Activated naive CD8-positive, alpha-beta T cell treated with anti-CD3 and anti-CD28 coated beads, Interleukin-2, amount 10 ng/mL, durations not matched to agents 7 days and 5 days (primary cell): ENCODE results near the gene ATP8B3. TPM values are rescaled to one million over a fixed set of nuclear protein-coding genes. Genes with fewer than 3 reads are reported as not detected.

Experiments
- ATAC-seq: fragments of 150-1000 bp; cut with Tn5 transposase; one replicate; pipeline ENCODE4 v1.10.0; 2021; ENCODE audit warnings: low read depth, moderate library complexity
- POLR2A ChIA-PET: fragments of 350-600 bp; sonication (Branson Sonifier 250); formaldehyde crosslinking; loops from one replicate; lab custom pipeline; 2021; ENCODE audit warnings: antibody characterized with exemption; lab: Charles Lee
- DNase-seq: peaks from one replicate; pipeline ENCODE4 v3.0.0; 2021
- H3K27ac Mint-ChIP-seq: one replicate; pipeline ENCODE4 v1.8.0; 2022; ENCODE audit warnings: mild to moderate bottlenecking, mixed read lengths
- H3K27me3 Mint-ChIP-seq: one replicate; pipeline ENCODE4 v1.8.0; 2022; ENCODE audit warnings: mild to moderate bottlenecking, moderate library complexity, mixed read lengths
- H3K36me3 Mint-ChIP-seq: one replicate; pipeline ENCODE4 v1.8.0; 2021; ENCODE audit warnings: mild to moderate bottlenecking, mixed read lengths
- H3K4me1 Mint-ChIP-seq: one replicate; pipeline ENCODE4 v1.8.0; 2021; ENCODE audit warnings: mixed read lengths
- H3K4me3 Mint-ChIP-seq: one replicate; pipeline ENCODE4 v1.8.0; 2022; ENCODE audit warnings: mild to moderate bottlenecking, moderate library complexity, mixed read lengths
- H3K9me3 Mint-ChIP-seq: one replicate; pipeline ENCODE4 v1.8.0; 2021; ENCODE audit warnings: mixed read lengths
- total RNA-seq, 2 experiments: library from RNA; stranded (reverse); gene quantifications; one replicate each; pipeline ENCODE4 v1.2.3, GENCODE V29; 2021

The ATP8B3 gene
- total RNA-seq, 2 experiments from 2014 or later: 17.0 to 18.6 TPM

DNA sequence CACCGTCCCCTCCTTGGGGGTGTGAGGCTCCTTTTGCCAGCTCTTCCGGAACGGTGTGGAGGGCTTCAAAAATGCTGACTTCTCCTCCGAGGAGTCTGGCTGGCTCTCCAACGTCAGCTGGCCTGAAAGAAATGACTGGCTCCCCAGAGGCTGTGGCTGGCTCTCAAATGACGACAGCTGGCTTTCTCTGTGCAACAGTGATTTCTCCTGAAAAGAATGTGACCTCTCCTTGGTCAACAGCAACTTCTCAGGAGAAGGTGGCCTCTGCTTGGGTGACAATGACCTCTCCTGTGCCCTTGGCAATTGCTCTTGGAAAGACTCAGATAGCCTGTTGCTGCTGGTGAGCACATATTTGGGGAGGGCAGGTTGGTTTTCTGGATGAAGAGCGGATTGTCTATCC is 29.6 kb downstream of the ATP8B3 start:
- POLR2A ChIA-PET: no interaction called here
- H3K4me3 Mint-ChIP-seq: no peak overlapping the region
- no peaks in the 10 kb centered on the region for H3K4me1 Mint-ChIP-seq
- H3K27ac Mint-ChIP-seq: no peak overlapping the region
- DNase-seq: no peak
- peaks cover 39% of the 10 kb centered on the region for H3K27me3 Mint-ChIP-seq
- no peak for ATAC-seq
- H3K9me3 Mint-ChIP-seq: no peaks in the 10 kb centered on the region
- H3K36me3 Mint-ChIP-seq: no peaks in the 10 kb centered on the region

DNA sequence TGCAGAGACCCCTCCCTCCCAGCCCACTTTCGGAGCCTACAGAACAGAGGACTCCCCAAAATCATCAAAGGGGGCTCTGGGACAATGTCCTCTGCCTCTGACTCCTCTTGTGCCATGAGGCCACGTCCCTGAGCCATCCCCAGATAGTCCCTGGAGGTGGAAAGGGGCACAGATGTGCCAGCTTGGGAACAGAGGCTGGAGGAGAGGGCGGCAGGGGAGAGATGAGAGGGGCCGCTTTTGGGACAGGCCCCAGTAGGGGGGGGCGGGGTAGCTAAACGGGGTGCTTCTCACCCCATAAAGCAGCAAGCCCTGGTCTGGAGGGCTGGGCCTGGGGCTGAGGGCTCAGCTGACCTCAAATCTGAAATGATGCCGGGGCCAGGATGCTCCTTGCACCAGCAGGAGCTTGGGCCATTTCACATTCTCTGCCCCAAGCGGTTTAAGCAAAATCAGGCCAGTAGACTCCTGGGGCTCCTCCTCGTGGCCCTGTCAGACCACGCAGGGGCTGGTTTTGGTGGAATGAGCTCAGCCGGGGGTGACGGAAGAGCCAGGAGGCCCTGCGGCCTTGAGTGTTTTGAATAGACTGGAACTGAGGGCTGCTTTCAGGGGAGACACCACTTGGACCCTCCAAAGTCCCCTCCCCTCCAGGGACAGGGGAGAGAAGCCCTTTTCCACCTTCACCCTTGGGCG is 31.7 kb downstream of the ATP8B3 start:
- Mint-ChIP-seq H3K4me3 (no peak overlapping the region), H3K9me3 (peaks cover 3% of the 10 kb centered on the region), H3K27me3 (peaks cover 51% of the 10 kb centered on the region), H3K27ac (no peak overlapping the region), H3K36me3 (no peaks in the 10 kb centered on the region), H3K4me1 (peaks cover 3% of the 10 kb centered on the region)
- POLR2A ChIA-PET: no interaction called here
- DNase-seq (no peak), ATAC-seq (no peak)

DNA sequence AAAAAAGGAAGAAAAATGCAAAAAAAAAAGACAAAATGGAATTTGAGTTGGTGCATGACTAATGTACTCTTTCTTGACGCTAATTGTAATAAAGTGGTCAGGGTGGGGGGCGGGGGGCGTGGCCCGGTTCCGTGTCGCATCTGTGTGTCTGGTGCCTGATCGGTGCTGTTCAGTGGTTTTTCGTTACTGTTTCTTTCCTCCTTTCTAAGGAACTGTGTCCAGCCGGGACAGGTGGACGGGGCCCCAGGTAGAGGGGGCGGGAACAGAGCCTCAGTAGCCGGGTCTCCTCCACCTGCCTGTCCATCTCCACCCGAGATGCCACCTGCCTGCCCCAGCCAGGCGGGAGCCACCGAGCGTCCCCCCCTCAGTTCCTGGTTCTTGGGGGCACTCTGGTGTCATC is 32.5 kb downstream of the ATP8B3 start:
- peaks cover 3% of the 10 kb centered on the region for H3K9me3 Mint-ChIP-seq

DNA sequence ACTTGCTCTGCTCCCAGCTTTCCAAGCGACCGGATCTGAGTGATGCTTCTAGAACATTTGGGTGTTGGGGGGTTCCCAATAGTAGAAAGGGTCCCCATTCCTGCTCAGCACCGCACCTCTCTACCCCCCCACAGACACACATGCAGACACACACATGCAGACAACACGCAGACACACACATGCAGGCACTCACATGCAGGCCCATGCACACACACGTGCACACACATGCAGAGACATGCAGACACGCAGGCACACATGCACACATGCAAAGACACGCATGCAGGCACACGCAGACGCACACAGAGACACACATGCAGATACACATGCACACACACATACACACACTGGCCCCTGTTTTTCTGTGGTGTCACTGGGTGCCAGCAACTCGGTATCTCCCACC is 34.9 kb downstream of the ATP8B3 start:
- POLR2A ChIA-PET: no interaction called here
- no peak overlapping the region for H3K4me3 Mint-ChIP-seq
- H3K36me3 Mint-ChIP-seq: no peaks in the 10 kb centered on the region
- H3K27ac Mint-ChIP-seq: no peak overlapping the region
- H3K4me1 Mint-ChIP-seq: peaks cover 3% of the 10 kb centered on the region
- H3K9me3 Mint-ChIP-seq: peaks cover 3% of the 10 kb centered on the region
- peaks cover 69% of the 10 kb centered on the region for H3K27me3 Mint-ChIP-seq
- DNase-seq (no peak), ATAC-seq (no peak)

More for the DNA sequence above, 32.5 kb downstream of the ATP8B3 start:
- Mint-ChIP-seq H3K4me3 (no peak overlapping the region), H3K36me3 (no peaks in the 10 kb centered on the region), H3K27ac (no peak overlapping the region), H3K4me1 (peaks cover 3% of the 10 kb centered on the region), H3K27me3 (peaks cover 54% of the 10 kb centered on the region)
- ATAC-seq: no peak
- no peak for DNase-seq
- POLR2A ChIA-PET: no interaction called here

DNA sequence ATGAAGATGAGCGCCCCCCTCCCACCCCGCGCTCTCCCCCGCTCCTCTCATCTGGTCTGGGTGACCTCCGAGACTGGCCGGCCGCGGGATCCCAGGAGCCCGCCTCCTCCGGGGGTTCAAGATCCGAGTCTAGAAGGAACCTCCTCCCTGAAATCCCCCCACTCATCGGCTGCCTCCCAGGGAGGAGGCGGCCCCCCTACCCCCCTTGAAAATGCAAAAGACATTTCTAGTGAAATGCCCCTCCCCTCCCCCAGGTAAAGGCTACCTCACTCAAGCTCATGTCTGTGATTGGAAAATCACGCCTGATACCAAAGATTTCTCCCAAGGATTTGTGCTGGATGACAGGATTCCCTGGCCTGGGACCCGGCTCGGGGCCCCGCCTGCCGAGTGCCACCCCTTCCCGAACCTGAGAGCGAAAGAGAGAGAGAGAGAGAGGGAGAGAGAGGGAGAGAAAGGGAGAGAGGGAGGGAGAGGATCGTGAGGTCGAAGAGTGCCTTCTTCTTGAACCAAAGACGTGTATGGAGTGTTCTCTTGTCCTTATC is 35.4 kb downstream of the ATP8B3 start:
- Mint-ChIP-seq H3K27ac (no peak overlapping the region), H3K4me3 (no peak overlapping the region), H3K36me3 (no peaks in the 10 kb centered on the region), H3K9me3 (peaks cover 3% of the 10 kb centered on the region), H3K4me1 (peaks cover 3% of the 10 kb centered on the region), H3K27me3 (peaks cover 69% of the 10 kb centered on the region)
- POLR2A ChIA-PET: no interaction called here
- no peak for ATAC-seq
- no peak for DNase-seq

DNA sequence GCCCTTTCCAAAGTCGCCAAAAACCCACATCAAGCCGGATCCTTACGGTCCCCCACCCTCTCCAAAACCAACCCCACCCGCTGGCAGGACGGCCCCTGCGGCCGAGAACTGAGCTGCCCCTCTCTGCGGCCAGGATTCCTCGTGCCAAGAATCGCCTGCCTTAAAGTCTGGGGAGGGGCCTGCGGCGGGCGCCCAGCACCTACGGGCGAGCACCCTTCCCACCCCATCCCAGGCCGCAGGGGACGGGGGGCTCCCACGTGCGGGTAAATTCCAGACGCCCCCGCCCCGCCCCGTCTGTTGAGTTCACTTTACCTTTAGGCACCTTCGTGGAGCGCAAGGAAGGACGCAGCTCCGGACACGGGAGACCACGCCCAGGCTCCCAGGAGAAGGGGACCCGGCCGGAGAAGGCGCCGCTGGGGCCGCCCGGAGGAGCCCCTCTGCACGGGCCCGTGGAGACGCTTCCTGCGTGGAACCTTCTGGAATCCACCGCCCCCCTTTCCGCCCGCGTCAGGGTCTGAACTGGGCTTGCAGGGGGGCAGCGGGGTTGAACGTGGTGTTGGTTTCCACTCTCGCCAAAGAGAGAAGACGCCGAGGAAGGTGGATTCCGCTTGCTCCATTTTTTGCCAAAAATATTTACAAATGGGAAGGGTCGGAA is 36.0 kb downstream of the ATP8B3 start:
- Mint-ChIP-seq H3K9me3 (peaks cover 3% of the 10 kb centered on the region), H3K36me3 (no peaks in the 10 kb centered on the region), H3K4me3 (no peak overlapping the region), H3K4me1 (peaks cover 3% of the 10 kb centered on the region), H3K27ac (no peak overlapping the region), H3K27me3 (peaks cover 69% of the 10 kb centered on the region)
- no peak for DNase-seq
- POLR2A ChIA-PET: no interaction called here
- no peak for ATAC-seq

DNA sequence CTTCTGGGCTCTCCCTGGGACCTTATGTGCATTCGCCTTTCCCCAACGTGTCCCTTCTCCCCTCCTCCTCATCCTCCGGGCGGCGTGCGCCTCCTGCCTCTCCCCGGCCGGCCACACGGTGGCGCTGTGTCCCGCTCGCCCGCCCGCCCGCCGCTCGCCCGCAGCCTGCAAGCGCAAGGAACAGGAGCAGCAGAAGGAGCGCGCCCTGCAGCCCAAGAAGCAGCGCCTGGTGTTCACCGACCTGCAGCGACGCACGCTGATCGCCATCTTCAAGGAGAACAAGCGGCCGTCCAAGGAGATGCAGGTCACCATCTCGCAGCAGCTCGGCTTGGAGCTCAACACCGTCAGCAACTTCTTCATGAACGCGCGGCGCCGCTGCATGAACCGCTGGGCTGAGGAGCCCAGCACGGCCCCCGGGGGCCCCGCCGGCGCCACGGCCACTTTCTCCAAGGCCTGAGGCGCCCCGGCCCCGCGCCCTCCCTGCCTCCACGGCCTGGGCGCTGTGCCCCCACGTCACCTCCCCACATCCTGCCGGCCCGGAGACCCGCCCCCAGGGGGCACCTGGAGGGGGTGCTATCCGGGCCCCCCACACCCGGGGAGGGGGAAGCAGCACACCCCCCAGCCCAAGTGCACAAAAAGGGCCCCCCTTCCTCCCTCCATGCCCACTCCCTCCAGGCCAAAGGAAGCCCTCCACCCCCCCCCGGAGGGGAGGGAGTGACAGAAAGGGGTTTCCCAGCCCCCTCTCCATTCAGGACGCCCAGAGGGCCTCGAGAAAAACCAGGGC is 36.9 kb downstream of the ATP8B3 start:
- POLR2A ChIA-PET: no interaction called here
- H3K4me1 Mint-ChIP-seq: peaks cover 3% of the 10 kb centered on the region
- H3K27me3 Mint-ChIP-seq: peaks cover 68% of the 10 kb centered on the region
- peaks cover 3% of the 10 kb centered on the region for H3K9me3 Mint-ChIP-seq
- no peak for DNase-seq
- ATAC-seq: no peak
- H3K27ac Mint-ChIP-seq: no peak overlapping the region
- no peak overlapping the region for H3K4me3 Mint-ChIP-seq
- H3K36me3 Mint-ChIP-seq: no peaks in the 10 kb centered on the region

DNA sequence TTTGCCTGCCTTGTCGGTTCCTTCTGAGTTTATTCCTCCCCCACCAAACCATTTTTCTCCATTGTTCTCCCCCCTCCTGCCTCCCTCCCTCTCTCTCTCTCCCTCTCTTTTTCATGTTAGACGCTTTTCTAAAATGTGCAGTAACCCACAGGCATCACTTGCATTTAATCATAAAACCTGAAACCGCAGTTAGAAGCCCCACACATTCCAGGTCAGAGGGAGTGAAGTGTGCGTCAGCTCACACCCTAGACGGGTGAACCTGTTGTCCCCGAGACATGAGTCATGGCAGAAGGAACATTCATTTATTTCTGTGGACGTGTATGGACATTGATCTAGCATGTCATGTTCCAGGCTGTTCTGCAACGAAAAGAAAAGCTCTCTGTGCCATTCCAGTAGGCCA is 38.9 kb downstream of the ATP8B3 start:
- POLR2A ChIA-PET: no interaction called here
- H3K27me3 Mint-ChIP-seq: peaks cover 68% of the 10 kb centered on the region
- H3K27ac Mint-ChIP-seq: no peak overlapping the region
- ATAC-seq: no peak
- no peak for DNase-seq
- peaks cover 3% of the 10 kb centered on the region for H3K9me3 Mint-ChIP-seq
- H3K36me3 Mint-ChIP-seq: no peaks in the 10 kb centered on the region
- no peak overlapping the region for H3K4me3 Mint-ChIP-seq
- peaks cover 3% of the 10 kb centered on the region for H3K4me1 Mint-ChIP-seq

DNA sequence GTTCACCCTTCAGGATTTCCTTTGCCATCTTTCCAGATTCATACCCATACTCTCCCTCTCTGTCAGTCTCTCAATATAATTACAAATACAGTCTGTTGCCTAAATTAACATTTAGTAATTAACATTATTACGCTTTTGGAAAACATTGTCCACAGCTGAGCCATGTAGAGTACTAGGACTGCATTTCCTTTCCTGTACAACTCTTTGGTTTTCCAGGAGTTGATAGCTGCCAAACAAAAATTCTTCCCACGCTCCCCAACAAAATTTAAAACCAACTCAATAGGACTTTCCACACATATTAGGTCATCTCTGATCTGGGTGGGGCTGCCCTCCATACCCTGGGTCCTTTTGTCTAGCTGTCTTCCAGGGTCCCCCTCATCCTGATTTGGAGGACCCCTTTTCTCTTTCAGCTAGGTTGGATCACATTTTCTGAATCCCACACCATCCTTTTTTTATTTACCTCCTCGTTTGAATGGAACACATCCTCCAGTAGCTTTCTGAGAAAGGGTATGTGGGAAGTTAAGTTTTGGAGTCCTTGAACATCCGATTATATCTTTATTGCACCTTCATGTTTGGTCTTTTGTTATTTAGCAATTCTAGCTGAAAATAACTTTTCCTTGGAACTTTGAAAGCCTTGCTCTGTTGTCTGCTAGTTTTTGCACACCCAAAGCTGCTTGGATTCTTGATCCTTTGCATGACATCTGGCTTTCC is 41.1 kb downstream of the ATP8B3 start:
- H3K9me3 Mint-ChIP-seq: no peaks in the 10 kb centered on the region
- DNase-seq: no peak
- H3K4me1 Mint-ChIP-seq: no peaks in the 10 kb centered on the region
- H3K27me3 Mint-ChIP-seq: peaks cover 59% of the 10 kb centered on the region
- no peak for ATAC-seq
- no peak overlapping the region for H3K4me3 Mint-ChIP-seq
- H3K27ac Mint-ChIP-seq: no peak overlapping the region
- no peaks in the 10 kb centered on the region for H3K36me3 Mint-ChIP-seq
- POLR2A ChIA-PET: no interaction called here

DNA sequence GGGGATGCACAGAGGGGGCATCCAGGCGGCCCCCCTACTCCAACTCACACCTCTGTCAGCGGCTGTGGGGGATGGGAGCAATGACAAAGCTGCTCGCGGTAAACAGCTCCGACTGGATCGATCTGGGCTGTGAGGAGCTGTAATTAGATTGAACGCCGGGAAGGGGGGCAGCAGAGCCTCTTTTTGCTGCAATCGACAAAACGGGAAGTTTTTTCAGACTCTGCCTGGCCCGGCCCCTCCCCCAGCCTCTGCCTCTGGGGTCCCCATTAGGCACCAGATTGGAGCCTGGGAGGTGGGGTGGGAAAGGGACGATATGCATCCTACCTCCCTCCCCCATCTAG is 42.5 kb downstream of the ATP8B3 start:
- Mint-ChIP-seq H3K9me3 (no peaks in the 10 kb centered on the region), H3K4me3 (no peak overlapping the region), H3K4me1 (no peaks in the 10 kb centered on the region), H3K36me3 (no peaks in the 10 kb centered on the region), H3K27ac (no peak overlapping the region), H3K27me3 (peaks cover 70% of the 10 kb centered on the region)
- ATAC-seq (no peak), DNase-seq (no peak)
- POLR2A ChIA-PET: no interaction called here

DNA sequence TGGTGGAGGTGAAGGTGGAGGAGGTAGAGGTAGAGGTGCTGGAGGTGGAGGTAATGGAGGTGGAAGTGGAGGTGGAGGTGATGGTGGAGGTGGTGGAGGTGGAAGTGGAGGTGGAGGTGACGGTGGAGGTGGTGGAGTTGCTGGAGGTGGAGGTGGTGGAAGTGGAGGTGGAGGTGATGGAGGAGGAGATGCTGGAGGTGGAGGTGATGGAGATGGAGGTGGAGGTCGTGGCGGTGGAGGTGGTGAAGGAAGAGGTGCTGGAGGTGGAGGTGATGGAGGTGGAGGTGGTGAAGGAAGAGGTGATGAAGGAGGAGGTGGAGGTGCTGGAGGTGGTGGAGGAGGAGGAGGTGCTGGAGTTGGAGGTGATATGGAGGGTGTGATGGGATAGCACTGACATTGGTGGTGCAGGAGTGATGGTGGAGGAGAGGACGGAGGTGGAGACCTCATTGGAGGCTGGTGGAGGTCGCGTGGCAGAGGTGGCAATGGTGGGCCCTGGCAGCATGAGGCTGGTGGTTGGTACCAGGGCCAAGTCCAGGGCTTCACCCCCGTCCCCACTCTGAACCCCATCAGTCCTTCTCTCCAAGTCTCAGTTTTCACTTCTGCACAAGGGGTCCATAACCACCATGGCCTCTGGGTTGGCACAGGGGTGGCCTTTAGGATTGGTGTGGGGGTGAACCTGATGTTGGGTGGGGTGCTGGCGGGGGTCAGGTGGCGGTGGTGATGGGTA is 43.0 kb downstream of the ATP8B3 start:
- Mint-ChIP-seq H3K4me3 (no peak overlapping the region), H3K4me1 (no peaks in the 10 kb centered on the region), H3K27me3 (peaks cover 70% of the 10 kb centered on the region), H3K9me3 (no peaks in the 10 kb centered on the region), H3K36me3 (no peaks in the 10 kb centered on the region), H3K27ac (no peak overlapping the region)
- ATAC-seq (no peak), DNase-seq (no peak)
- POLR2A ChIA-PET: no interaction called here

DNA sequence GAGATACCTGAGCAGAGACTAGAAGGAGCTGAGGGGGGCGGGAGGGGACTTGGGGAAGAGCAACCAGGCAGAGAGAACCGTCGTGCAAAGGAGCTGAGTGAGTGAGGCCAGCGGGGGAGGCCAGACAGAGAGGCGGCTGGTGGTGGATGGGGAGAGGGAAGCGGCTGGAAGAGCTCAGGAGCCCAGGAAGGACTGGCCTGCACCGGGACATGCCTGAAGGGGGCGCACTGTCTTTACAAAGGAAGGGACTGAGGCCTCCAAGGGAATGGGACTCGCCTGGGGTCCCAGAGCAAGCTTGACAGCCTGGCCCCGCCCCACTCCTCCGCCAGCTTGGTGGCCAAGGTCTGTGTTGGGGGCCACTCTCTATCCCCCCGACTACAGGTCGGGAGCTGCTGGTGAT is 43.8 kb downstream of the ATP8B3 start:
- Mint-ChIP-seq H3K4me3 (no peak overlapping the region), H3K27me3 (peaks cover 73% of the 10 kb centered on the region), H3K27ac (no peak overlapping the region), H3K4me1 (peaks cover 2% of the 10 kb centered on the region), H3K9me3 (no peaks in the 10 kb centered on the region), H3K36me3 (no peaks in the 10 kb centered on the region)
- no peak for ATAC-seq
- DNase-seq: no peak
- POLR2A ChIA-PET: no interaction called here

DNA sequence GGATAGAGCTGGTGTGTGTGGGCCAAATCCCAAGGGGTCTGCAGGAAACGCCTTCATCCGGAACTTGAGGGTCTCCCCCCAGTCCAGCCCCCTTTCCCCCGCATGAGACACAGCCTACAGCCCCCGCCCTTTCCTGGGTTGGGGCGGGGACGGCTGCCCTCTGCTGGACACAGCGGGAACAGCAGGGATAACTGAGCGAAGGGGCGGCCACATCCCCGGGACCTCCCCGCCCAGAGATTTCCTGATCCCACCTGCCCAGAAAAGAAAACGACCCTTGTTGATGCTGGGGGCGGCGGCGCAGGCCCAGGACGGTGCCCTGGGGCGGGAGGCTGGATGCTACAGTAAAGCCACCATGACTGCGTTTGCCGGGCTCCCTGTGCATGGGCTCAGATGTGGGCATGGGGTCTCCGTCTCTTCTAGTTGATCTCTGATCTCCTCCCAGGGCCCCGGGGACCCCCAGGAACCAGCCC is 44.6 kb downstream of the ATP8B3 start:
- ATAC-seq: peak; percentile 46
- no peak overlapping the region for H3K4me3 Mint-ChIP-seq
- peaks cover 71% of the 10 kb centered on the region for H3K27me3 Mint-ChIP-seq
- H3K36me3 Mint-ChIP-seq: no peaks in the 10 kb centered on the region
- no peak overlapping the region for H3K27ac Mint-ChIP-seq
- DNase-seq: peak; percentile 78
- peaks cover 2% of the 10 kb centered on the region for H3K4me1 Mint-ChIP-seq
- no peaks in the 10 kb centered on the region for H3K9me3 Mint-ChIP-seq
- POLR2A ChIA-PET: no interaction called here
